GM19238 (cell line): ENCODE data around the gene CACNB2.

Source experiments
- DNase-seq: peaks from one replicate; pipeline ENCODE4 v3.0.0; 2011; ENCODE audit warnings: low spot score; ENCODE audit not compliant: insufficient read length

The CACNB2 gene

GRCh38 chr10:18226336-18226735 is 86.1 kb downstream of the CACNB2 start:
- DNase-seq, result no peak

GRCh38 chr10:18229826-18230225 is 89.6 kb downstream of the CACNB2 start:
- no peak for DNase-seq

- DNase-seq, result no peak
Measured at GRCh38 chr10:18230794-18231193, 90.6 kb downstream of the CACNB2 start.

GRCh38 chr10:18231480-18231879 is 91.3 kb downstream of the CACNB2 start:
- no peak for DNase-seq

- DNase-seq, result no peak
Measured at GRCh38 chr10:18233775-18234174, 93.6 kb downstream of the CACNB2 start.

- DNase-seq, result no peak
Measured at GRCh38 chr10:18235477-18235876, 95.3 kb downstream of the CACNB2 start.

GRCh38 chr10:18236756-18237155 is 96.5 kb downstream of the CACNB2 start:
- DNase-seq, result no peak

- DNase-seq, result peak; percentile 15
Measured at GRCh38 chr10:18238870-18239485, 98.8 kb downstream of the CACNB2 start.

DNA sequence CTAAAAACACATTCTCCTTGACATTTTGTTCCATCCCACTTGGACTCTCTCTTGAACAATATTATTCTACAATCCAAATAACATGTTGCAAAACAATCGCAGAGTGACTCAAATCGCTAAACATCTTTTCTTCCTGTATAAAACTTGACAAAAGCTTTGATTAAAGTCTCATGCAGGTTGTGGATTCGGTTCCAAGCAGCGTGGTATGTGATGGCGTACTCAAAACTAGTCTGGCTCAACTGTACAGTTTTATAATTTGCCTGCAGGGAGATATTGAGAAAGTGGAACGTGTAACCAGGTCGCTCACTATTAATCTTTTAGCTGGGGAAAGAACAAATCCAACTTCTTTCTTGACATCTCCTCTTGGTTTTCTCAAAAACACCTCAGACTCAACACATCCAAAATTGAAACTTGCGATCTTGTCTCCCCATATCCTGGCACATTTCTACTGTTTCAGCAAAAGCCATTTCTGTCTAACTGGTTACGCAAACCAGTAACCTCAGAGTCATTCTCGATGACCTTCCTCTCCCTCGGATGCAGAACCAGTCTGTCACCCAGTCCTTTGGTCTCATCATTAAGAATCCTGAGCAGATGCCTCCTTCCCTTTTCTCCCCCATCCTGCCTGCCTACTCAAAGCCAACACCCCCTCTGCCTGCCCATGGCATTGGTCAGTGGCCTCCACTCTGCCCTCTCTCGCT is 100.1 kb downstream of the CACNB2 start:
- no peak for DNase-seq

GRCh38 chr10:18246967-18247366 is 106.7 kb downstream of the CACNB2 start:
- no peak for DNase-seq

DNA sequence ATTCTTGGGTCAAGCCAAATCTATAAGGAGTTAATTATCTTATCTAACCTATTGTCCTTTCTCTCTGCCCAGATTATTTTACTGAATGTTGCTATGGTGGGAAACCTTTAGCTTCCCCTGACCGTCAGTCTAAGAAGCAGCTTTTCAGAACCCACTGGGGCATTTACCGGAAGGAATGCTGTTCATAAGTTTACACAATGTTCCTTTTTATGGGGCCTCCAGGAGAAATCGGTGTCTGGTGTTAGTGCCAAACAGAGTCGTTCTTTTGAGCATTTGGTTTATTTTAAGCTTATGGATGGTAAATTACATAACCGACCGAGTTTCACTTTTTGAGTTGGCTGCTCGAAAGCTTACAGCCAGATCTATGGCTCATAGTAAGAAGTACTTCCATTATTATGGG is 111.9 kb downstream of the CACNB2 start:
- DNase-seq, result no peak

GRCh38 chr10:18254086-18254485 is 113.9 kb downstream of the CACNB2 start:
- DNase-seq, result no peak

DNA sequence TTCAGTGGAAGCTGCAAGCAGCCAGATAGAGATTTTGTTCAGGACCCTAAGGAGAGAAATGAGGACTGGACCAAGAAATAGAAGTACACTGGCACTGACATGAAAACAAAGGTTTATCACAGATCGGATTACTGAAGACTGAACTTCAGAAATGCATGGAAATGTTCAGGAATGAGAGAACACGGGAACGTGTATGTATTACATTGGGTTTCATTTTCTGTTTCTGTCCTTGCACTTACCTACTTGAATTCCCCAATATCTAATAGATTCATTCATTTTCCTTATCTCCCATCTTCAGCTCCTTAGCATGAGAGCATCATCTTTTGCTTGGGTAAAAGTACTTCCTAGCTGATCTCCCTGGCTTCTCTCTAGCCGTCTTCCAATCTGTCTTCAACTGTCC is 114.5 kb downstream of the CACNB2 start:
- no peak for DNase-seq

DNA sequence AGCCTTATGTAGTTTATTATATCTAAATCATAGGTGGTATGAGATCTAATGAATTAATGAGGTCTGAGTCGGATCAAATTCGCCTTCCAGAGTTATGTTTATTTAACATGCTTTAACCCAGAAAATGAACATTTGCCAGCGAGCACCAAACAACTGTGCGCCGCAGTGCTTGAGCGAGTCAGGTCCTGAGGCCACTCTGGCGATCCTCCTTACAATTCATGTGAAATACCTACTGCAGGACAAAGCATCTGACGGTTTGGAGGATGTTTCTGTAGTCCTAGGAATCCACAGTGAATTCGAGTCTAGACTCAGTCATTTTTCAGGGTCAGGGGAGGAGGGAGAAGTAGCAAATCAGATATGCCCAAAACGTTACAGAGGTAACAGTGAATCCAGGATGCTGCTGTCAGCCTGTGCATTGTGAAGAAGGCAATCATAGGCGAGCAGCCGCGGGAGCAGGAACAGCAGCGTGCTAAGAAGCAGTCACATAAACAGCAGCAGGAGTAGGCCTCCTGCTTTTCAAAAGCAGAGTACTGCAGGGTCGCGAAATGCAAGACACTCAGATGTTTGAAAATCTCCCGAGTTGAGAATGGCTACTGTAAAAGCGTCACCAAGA is 120.2 kb downstream of the CACNB2 start:
- no peak for DNase-seq

DNA sequence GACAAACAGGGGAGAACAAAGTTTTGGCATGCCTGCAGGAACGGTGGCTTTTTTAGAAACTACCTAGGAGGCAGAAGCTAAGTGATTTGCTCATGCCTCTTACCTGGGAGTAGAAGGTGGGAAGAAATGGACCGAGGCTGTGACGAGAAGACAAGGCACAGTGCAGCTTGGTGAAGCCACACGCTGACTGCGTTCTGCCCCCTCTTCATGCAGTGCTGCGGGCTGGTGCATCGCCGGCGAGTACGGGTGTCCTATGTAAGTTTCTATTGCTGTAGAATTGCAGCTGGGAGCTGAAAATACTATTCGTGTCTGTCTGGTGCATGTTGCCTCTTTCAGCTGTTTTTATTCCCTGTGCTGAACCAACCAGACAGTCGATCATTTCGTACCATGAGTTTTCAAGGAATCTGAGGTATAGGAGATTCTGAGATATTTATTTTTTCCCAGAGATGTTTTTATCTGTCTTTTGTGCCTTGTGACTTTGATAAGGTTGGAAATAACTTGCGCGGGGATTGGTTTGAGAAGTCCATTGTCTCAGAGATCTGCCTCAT is 120.9 kb downstream of the CACNB2 start:
- no peak for DNase-seq

DNA sequence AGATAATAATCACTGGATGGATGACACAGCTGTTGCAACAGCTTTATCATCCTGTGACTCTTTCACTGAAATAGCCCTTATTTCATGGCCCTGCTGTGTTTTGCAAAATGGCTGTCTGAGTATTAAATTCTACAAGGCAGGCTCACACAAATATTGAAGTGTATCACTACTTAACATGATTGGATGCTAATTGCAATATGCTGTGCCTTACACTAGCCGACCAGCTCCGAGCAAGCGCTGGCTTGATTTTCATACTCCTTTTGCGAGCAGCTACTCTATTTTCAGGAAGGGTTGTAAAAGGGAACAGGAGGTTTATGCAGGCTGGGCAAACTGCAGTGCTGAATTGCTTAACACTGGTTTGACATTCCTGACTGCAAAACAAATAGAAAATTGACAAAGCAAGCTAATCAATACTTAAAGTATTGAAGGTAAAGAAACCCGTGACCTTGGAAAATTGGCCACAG is 121.6 kb downstream of the CACNB2 start:
- DNase-seq, result no peak

DNA sequence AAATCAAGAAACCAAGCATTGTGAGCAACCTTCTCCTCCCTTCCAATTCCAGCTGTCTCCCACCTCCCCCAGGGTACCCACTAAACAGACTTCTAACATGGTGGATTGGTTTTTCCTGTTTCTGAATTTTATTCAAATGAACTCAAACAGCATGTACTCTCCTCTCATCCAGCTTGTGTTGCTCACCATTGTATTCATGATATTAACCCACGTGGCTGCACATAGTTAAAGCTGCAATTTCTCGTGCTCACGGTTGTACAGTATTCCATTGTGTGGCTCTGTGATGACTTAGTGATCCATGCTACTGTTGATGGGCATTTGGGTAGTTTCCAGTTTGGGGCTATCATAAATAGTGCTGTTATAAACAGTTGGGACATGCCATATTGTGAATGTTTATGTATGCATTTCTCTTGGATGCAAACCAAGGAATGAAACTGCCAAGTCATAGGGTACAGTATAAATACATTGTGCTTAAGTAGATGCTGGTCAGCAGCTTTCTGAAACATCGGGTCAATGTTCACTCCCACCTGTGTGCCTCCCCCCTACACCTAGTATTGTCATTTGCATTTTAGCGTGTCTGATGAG is 124.3 kb downstream of the CACNB2 start:
- no peak for DNase-seq

DNA sequence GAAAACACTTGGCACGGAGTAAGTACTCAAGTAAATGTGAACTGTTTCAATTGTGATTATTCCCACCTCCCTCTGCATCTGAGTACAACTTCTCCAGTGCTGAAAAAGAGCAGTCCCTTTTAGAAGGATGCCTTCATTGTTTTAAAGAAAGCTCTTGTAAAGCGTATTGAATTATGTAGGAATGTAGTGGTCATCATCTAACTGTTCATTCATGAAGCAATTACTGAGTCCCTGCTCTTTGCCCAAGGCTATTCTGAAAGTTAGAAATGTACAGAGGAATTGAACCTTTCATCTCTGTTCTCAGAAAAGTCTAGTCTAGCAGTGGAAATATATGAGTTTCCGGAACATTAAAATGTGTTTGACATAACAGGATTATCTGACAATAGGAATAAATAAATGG is 127.8 kb downstream of the CACNB2 start:
- no peak for DNase-seq

- DNase-seq, result no peak
Measured at GRCh38 chr10:18271491-18271890, 131.3 kb downstream of the CACNB2 start.

- DNase-seq, result no peak
Measured at GRCh38 chr10:18273039-18273438, 132.8 kb downstream of the CACNB2 start.

DNA sequence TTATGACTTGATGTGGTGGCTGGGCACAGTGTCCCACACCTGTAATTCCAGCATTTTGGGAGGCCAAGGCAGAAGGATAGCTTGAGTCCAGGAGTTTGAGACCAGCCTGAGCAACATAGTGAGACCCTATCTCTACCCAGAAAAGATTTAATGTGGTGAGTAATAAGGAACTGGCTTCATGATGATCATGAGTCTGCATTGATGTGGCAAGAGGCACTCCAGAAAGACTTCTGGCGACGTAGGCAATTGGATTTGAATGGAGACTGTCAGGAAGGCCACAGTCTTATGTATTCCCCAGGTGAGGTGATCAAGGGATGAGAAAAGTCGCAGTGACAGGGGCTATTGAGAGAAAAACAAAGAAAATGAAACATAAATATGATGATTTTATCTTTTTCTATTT is 138.0 kb downstream of the CACNB2 start:
- DNase-seq, result no peak

DNA sequence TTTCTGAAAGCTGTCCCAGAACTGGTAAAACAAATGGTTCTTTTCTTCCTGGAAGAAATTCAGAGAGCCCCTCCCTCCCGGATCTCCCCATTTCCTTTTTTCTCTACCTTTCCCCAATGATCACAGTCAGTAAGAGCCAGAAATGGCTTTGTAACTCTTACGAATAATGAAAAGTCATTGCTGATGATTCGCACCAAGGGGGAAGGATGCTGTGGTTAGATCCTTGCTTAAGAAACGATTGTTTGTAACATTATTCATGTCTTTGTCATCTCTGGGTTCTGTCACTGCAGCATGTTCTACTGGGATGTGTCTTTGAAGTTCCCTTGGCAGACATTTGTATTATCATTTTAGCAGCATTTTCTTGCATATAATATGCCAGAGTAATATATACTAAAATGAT is 138.9 kb downstream of the CACNB2 start:
- no peak for DNase-seq
